Measurements from ENCODE around the gene MMRN1.

MMRN1 gene

GRCh38 chr4:89894649-89895550 lies at the start of gene MMRN1:
MMRN1 (plus strand) TSS chr4:89894854; CDS start chr4:89894972, 118 bp downstream.
- CTCF ChIA-PET: interaction anchor here (0.5 to 0.6 kb wide), 2 partner anchors 426 to 673 kb away, joined by 5 to 6 read pairs; no protein-coding TSS in a partner anchor
- H3K4me1 ChIP-seq (ENCODE audit: control insufficient read depth, insufficient read depth, low read length): no peaks in the 10 kb centered on the region
- no peak within 1 kb of the TSS for H3K4me3 ChIP-seq (ENCODE audit: low read depth, low read length)

More at GRCh38 chr4:89894649-89895550, at the start of gene MMRN1:
- TF ChIP-seq KLF10 (tag by site-specific recombination; IDR thresholded peaks at IDR 0.05) (no peak), ZNF248 (tag by site-specific recombination; IDR thresholded peaks at IDR 0.05) (no peak), PBX3 (CRISPR knock-in tag; IDR thresholded peaks at IDR 0.05) (no peak), ZBTB49 (tag by site-specific recombination; IDR thresholded peaks at IDR 0.05; ENCODE audit: low read depth) (no peak), ZNF10 (tag by site-specific recombination; IDR thresholded peaks at IDR 0.05) (no peak), ZNF280D (tag by site-specific recombination; IDR thresholded peaks at IDR 0.05) (no peak), ZBTB10 (tag by site-specific recombination; IDR thresholded peaks at IDR 0.05) (no peak), ZFP37 (tag by site-specific recombination; IDR thresholded peaks at IDR 0.05) (no peak), GLIS1 (tag by site-specific recombination; IDR thresholded peaks at IDR 0.05) (no peak), ZNF148 (tag by site-specific recombination; IDR thresholded peaks at IDR 0.05; ENCODE audit: borderline replicate concordance) (no peak), ZNF202 (tag by site-specific recombination; IDR thresholded peaks at IDR 0.05; ENCODE audit: borderline replicate concordance) (no peak), KLF9 (tag by site-specific recombination; IDR thresholded peaks at IDR 0.05; ENCODE audit: low read depth) (no peak), PRDM2 (tag by site-specific recombination; IDR thresholded peaks at IDR 0.05; ENCODE audit: borderline replicate concordance) (no peak)
- Histone ChIP-seq H3K27ac (ENCODE audit: extremely low read depth, low read depth, low read length) (no peak within 1 kb of the TSS), H3K36me3 (ENCODE audit: control insufficient read depth in 2 of 2, insufficient read depth in 1 of 2, low read length in 2 of 2) (no peaks in the 10 kb centered on the region), H3K9me3 (ENCODE audit: control insufficient read depth, insufficient read depth, low read depth, low read length) (no peaks in the 10 kb centered on the region)
- POLR2A ChIA-PET: no interaction called here
